NAMALWA (cell line): ENCODE measurements around the gene LYZL6.
"Not testable (repeated sequence)": the region's sequence is repeated elsewhere in the genome, so short reads cannot be mapped to it uniquely, and the experiment has no call there.

Experiments
- DNase-seq: peaks from one replicate; pipeline ENCODE4 v3.0.0-alpha.2; 2015; ENCODE audit warnings: low spot score

Gene LYZL6

GRCh38 chr17:35944151-35944550, 638 bp upstream of the LYZL6 start:
- DNase-seq, result no peak

GRCh38 chr17:35942588-35943186, 826 bp downstream of the LYZL6 start:
- no peak for DNase-seq

DNA sequence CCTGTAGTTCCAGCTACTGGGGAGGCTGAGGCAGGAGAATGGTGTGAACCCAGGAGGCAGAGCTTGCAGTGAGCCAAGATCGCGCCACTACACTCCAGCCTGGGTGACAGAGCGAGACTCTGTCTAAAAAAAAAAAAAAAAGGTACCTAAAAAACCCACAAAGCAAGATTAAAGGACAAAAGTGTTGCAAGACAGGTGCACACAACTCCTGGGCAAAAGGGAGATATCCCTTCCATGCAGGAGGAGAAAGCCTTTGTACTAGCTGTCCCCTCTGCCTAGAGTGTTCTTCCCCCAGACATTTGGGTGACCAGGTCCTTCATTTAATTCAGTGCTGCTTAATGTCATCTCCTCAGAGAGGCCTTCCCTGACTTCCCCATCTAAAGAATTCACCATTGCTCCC, 5.0 kb downstream of the LYZL6 start:
- not testable (repeated sequence) for DNase-seq

DNA sequence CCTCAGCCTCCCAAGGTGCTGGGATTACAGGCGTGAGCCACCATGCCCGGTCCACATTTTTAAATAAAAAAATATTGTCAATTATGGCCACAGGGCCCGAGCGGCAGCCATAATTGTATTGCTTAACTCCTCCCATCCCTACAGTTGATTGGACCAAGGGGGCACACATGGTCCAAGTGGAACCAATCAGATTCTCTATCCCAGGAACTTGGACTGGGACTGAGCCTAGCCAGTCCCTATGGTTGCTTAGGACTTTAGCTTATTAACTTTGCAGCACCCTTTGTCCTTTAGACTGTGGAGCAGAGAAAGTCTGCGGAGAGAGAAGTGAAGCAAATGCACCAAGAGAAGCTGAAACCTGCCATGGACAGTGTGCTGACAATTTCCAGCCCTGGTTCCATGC, 7.5 kb downstream of the LYZL6 start:
- DNase-seq, result peak; percentile 16

- DNase-seq, result no peak
Measured at GRCh38 chr17:35934760-35935159, 8.8 kb downstream of the LYZL6 start.

- no peak for DNase-seq
Measured at GRCh38 chr17:35932586-35932985, 10.9 kb downstream of the LYZL6 start.

DNA sequence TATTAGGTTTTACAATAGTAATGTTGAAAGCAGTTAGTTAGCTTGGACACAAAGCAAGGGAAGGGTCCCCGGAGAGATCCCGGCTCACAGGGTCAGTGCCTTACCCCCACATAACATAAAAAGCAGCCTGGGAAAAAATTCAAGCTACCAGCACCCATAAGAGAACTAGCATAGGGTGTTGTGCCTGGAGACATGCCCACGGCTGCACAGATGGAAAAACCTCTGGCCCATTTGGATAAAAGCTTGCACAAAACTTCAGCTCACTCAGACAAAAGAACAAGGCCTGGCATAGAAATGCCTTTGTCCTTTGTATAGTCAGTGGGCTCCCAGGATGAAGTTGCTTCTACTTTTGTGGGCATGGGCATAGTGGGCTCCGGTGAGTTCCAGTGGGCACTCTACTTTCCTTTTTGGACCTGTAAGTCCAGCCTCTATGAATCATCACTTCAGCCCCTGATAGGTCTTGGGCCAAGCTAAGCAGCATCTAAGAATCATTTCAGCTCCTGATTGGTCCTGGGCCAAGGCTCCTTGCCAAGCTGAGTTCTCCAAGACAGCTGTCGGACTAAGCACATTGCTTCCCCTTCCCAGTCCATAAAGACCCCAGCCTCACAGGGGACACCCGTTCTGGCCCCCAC, 11.6 kb downstream of the LYZL6 start:
- DNase-seq, result no peak

GRCh38 chr17:35930211-35931065, 13.1 kb downstream of the LYZL6 start, which contains the start of gene RDM1:
Gene RDM1 (minus strand): TSS chr17:35930773. CDS start chr17:35930727, 46 bp downstream.
- DNase-seq, result peak; percentile 80

DNA sequence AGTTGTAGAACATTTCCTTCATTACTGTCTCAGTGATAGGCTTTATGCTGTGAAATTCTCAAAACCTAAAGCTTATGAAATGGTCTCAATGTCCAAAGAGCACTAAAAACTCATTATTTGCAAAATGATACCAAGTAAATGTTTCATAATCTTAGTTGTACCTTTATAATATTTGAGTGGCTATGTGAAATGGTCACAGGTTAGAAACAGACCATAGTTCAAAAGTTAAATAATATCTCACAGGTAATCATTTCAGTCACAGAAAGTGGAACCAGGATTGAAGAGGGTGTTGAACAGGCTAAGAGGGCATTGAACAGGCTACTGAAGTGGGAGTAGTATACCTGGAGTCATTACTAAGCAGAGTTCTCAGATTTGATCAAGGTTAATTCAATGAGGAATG, 15.8 kb downstream of the LYZL6 start:
- no peak for DNase-seq

DNA sequence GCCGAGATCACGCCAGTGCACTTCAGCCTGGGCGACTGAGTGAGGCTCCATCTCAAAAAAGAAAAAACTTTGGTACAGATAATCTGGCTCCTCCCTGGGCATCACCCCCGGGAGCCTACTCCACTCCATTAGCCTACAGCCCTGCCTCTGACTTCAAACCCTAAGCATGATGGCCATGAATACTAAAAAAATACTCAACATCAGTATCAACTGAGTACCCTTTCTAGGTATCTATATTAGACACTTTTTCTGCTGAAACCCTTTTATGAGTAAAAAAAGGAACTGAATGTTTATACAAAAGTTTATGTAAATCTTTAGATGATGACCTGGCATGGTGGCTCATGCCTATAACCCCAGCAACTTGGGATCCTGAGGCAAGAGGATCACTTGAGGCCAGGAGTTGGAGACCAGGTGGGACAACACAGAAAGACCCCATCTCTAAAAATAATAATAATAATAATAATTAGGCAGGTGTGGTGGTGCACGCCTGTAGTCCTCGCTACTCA, 19.9 kb downstream of the LYZL6 start:
- no peak for DNase-seq

DNA sequence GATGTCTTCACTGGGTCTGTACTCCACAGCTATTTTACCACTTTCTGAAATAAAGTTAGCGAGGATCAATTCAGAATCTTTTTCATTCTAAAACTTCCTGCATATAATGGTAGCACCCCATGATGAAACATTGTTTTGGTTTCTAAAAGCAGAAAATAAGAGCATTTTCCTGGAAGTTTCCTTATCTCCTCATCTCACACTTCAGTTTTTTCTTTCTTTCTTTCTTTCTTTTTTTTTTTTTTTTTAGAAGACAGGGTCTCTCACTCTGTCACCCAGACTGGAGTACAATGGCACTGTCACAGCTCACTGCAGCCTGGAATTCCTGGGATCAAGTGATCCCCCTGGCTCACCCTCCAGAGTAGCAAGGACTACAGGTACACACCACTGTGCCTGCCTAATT, 23.3 kb downstream of the LYZL6 start:
- no peak for DNase-seq

DNA sequence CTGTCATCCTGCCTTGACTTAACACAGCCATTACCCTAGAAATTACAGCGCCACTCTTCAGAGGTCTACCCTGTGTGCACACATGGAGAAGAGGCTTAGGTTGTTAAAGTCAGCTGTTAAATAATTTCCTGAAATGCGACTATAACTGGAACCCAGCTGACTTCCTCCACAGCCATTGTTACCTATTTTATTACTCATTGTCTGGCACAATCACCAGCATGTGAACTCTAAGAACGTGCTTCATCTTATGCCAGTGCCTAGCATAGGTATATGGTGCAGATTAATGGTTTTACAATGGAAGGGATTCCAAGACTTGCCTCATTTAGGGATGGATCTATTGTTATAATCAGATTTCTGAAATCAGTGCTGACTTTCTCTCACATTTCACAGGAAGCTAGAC, 24.8 kb downstream of the LYZL6 start:
- DNase-seq, result no peak

GRCh38 chr17:35917519-35918213, 25.8 kb downstream of the LYZL6 start:
- DNase-seq, result no peak

- no peak for DNase-seq
Measured at GRCh38 chr17:35915153-35915964, 28.2 kb downstream of the LYZL6 start.

DNA sequence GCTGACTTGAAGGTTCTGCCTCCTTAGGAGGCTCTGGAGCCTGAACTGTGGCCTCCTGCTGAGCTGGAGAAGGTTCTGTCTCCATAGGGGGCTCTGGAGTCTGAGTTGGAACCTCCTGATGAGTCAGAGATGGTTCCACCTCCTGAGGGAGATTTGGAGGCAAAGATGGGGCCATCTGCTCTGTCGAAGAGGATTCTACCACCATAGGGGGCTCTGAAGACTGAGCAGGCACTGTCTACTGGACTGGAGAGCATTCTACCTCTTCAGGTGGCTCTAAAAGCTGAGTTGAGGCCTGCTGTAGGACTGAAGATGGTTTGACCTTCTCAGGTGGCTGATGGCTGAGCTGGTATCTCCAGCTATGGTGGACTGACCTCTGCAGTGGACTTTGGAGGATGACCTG, 29.2 kb downstream of the LYZL6 start:
- DNase-seq, result no peak

DNA sequence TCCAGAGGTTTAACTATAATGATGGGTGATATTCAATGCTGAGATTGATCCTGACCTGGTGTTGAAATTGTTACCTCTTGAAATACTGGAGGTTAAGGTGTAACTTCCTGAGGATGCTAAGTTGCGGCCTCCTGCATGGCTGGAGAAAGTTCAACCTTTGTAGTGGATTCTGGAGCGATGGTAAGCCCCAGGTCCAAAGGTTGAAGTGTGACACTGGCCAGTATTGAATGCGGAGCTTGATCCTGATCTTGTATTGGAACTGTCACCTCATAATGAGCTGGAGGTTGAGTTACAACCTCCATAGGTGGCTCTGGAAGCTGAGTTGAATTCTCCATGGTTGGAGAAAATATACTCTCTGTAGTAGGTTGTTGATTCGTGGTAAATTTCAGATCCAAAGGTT, 29.9 kb downstream of the LYZL6 start:
- DNase-seq, result no peak

GRCh38 chr17:35912942-35913341, 30.6 kb downstream of the LYZL6 start:
- DNase-seq, result no peak

DNA sequence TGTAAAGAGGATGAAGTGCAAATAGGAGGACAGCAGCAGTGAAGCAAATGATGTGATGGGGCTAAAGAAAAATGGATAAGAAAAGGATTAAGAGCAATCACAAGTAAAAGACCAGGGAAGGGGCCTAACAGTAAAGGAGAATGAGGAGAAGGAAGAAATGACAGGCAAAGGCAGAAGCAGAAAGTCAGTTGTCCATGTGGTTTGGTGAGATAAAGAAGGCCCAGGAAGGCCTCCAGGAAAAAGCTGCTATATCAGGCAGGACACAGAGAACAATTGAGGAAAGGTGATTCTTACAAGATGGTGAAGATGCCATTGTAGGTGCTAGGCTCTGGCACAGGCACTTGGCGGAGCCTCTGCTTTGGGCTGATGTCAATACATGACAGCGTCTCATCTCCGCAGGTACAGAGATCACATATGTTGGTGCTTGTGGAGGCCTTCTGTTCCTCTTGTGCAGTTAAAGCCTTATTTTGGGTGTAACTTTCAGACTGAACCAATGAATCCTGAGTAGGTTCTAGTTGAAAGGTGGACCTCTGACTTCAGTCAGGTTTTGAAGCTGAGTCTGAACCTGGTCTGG, 31.1 kb downstream of the LYZL6 start:
- DNase-seq, result no peak

DNA sequence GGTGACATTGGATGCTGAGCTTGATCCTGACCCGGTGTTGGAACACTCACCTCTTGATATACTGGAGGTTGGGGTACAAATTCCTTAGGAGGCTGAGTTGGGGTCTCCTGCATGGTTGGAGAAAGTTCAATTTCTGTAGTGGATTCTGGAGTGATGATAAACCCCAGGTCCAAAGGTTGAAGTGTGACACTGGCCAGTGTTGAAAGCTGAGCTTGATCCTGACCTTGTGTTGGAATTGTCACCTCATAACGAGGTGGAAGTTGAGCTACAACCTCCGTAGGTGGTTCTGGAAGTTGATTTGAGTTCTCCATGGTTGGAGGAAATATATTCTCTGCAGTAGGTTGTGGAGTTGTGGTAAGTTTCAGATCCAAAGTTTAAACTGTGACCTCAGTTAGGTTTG, 34.1 kb downstream of the LYZL6 start:
- DNase-seq, result no peak

DNA sequence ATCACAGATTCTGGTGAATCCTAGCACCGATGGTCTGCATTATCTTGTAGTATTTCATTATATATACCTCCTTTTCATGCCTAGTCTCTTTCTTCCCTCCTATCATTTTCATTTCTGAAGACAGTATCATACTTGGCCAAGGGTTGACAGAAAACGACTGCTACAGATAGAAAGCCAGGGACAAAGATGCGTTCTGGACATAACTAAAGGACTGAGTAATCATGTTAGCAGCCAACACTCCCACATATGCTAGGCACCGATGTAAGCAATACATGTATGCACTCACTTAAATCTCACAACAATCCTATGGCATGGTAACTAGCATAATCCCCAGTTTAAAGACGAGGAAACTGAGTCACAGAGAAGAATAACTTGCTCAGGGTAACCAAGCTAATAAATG, 35.8 kb downstream of the LYZL6 start:
- DNase-seq, result no peak
